Measurements from ENCODE around the gene TPSAB1. TPM values are rescaled to one million over a fixed set of nuclear protein-coding genes. Genes with fewer than 3 reads are reported as not detected.

The TPSAB1 gene
- total and polyA plus RNA-seq, 7 experiments from 2014 or later: 3.2 to 10.2 TPM; not detected in 5

- peaks cover 0 to 12% (median 4%) of the 10 kb centered on the region in 7 donors for H3K4me1 Mint-ChIP-seq
- no peaks in the 10 kb centered on the region for H3K36me3 ChIP-seq (ENCODE audit: control insufficient read depth in 2 of 3, insufficient read depth in 3 of 3, low read length in 3 of 3)
- H3K36me3 Mint-ChIP-seq: no peaks in the 10 kb centered on the region
- no peak overlapping the region for H3K27ac ChIP-seq (ENCODE audit: low read depth, low read length)
- CTCF ChIA-PET: no interaction called here
- H3K4me3 ChIP-seq (ENCODE audit: low read length): no peak overlapping the region
- intact Hi-C loops (cut with micrococcal nuclease): no loop called here
- H3K9me3 Mint-ChIP-seq: peaks cover 0 to 2% (median 0%) of the 10 kb centered on the region in 11 donors
- POLR2A ChIA-PET: no interaction called here
- ATAC-seq: no peak
- no peak overlapping the region for H3K4me3 Mint-ChIP-seq
- H3K27me3 ChIP-seq (ENCODE audit: control insufficient read depth in 2 of 2, insufficient read depth in 2 of 2, low read length in 2 of 2): no peaks in the 10 kb centered on the region
- H3K9me3 ChIP-seq (ENCODE audit: control insufficient read depth in 2 of 3, low read length in 3 of 3): no peaks in the 10 kb centered on the region
- no peak for DNase-seq
- H3K27me3 Mint-ChIP-seq: peaks cover 3 to 27% (median 23%) of the 10 kb centered on the region in 5 donors
- no peak overlapping the region for H3K27ac Mint-ChIP-seq
- H3K4me1 ChIP-seq (ENCODE audit: control insufficient read depth in 2 of 2, insufficient read depth in 2 of 2, low read length in 2 of 2): no peaks in the 10 kb centered on the region
These were observed 45.4 kb downstream of the TPSAB1 start for GRCh38 chr16:1285669-1286512.

- no peak overlapping the region for H3K27ac Mint-ChIP-seq
- Histone ChIP-seq H3K4me1 (ENCODE audit: control insufficient read depth in 2 of 2, insufficient read depth in 2 of 2, low read length in 2 of 2) (no peaks in the 10 kb centered on the region), H3K27me3 (ENCODE audit: control insufficient read depth in 2 of 2, insufficient read depth in 2 of 2, low read length in 2 of 2) (no peaks in the 10 kb centered on the region), H3K36me3 (ENCODE audit: control insufficient read depth in 2 of 3, insufficient read depth in 3 of 3, low read length in 3 of 3) (no peaks in the 10 kb centered on the region), H3K9me3 (ENCODE audit: control insufficient read depth in 2 of 3, low read length in 3 of 3) (no peaks in the 10 kb centered on the region), H3K27ac (ENCODE audit: low read depth, low read length) (no peak overlapping the region), H3K4me3 (ENCODE audit: low read length) (no peak overlapping the region)
- POLR2A ChIA-PET: no interaction called here
- H3K36me3 Mint-ChIP-seq: no peaks in the 10 kb centered on the region
- no peak overlapping the region for H3K4me3 Mint-ChIP-seq
- H3K4me1 Mint-ChIP-seq: peaks cover 0 to 12% (median 4%) of the 10 kb centered on the region in 7 donors
- DNase-seq (no peak), ATAC-seq (no peak)
- intact Hi-C loops (cut with micrococcal nuclease): no loop called here
- peaks cover 0 to 2% (median 0%) of the 10 kb centered on the region in 11 donors for H3K9me3 Mint-ChIP-seq
- CTCF ChIA-PET: no interaction called here
- H3K27me3 Mint-ChIP-seq: peaks cover 6 to 32% (median 27%) of the 10 kb centered on the region in 5 donors
These were observed 46.1 kb downstream of the TPSAB1 start for GRCh38 chr16:1286513-1287094.

DNA sequence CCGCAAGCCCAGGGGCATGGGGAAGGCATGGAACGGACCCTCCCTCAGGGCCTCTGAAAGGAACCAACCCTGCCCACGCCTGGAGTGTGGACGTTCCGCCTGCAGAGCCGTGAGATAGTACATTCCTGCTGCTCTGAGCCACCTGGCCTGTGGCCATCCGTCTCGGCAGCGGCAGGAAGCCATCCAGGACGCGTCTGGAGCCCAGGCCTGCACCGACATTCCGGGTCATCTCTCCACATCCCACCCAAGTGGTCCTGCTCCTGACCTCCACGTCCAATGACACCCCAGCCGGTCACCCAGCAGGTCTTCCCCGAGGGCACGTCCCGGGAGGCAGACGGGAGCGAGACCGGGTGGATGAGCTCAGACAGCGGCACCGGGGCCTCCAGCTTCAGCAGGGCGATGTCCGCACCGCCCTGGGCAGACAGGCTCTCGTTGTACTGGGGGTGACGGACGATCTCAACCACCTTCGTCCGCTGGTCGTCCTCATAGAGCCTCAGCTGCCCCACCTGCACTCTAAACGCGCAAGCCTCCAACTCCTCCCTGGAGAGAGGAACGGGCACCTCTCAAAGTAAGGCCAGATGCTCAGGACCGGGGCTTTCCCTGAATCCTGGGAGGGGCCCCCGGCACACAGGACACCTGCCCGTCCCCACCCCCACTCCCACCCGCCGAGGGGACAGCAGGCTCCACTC is 47.6 kb downstream of the TPSAB1 start:
- POLR2A ChIA-PET: no interaction called here
- Histone ChIP-seq H3K27ac (ENCODE audit: low read depth, low read length) (no peak overlapping the region), H3K9me3 (ENCODE audit: control insufficient read depth in 2 of 3, low read length in 3 of 3) (no peaks in the 10 kb centered on the region), H3K4me1 (ENCODE audit: control insufficient read depth in 2 of 2, insufficient read depth in 2 of 2, low read length in 2 of 2) (no peaks in the 10 kb centered on the region), H3K4me3 (ENCODE audit: low read length) (no peak overlapping the region), H3K27me3 (ENCODE audit: control insufficient read depth in 2 of 2, insufficient read depth in 2 of 2, low read length in 2 of 2) (no peaks in the 10 kb centered on the region), H3K36me3 (ENCODE audit: control insufficient read depth in 2 of 3, insufficient read depth in 3 of 3, low read length in 3 of 3) (no peaks in the 10 kb centered on the region)
- Mint-ChIP-seq H3K27me3 (peaks cover 11 to 41% (median 35%) of the 10 kb centered on the region in 5 donors), H3K36me3 (no peaks in the 10 kb centered on the region), H3K4me3 (peak overlapping the region in 1 of 10 donors; percentile 23), H3K27ac (no peak overlapping the region), H3K4me1 (peaks cover 0 to 12% (median 4%) of the 10 kb centered on the region in 7 donors), H3K9me3 (peaks cover 0 to 2% (median 0%) of the 10 kb centered on the region in 11 donors)
- ATAC-seq (no peak), DNase-seq (no peak)
- CTCF ChIA-PET: interaction anchor here (0.5 kb wide), 1 partner anchor 12 kb away, joined by 3 read pairs; no protein-coding TSS in a partner anchor
- intact Hi-C loops (cut with micrococcal nuclease): no loop called here

- peaks cover 0 to 2% (median 0%) of the 10 kb centered on the region in 11 donors for H3K9me3 Mint-ChIP-seq
- CTCF ChIA-PET: interaction anchor here (0.5 kb wide), 1 partner anchor 12 kb away, joined by 3 read pairs; no protein-coding TSS in a partner anchor
- H3K4me1 ChIP-seq (ENCODE audit: control insufficient read depth in 2 of 2, insufficient read depth in 2 of 2, low read length in 2 of 2): no peaks in the 10 kb centered on the region
- H3K4me1 Mint-ChIP-seq: peaks cover 0 to 12% (median 3%) of the 10 kb centered on the region in 7 donors
- H3K27me3 Mint-ChIP-seq: peaks cover 18 to 45% (median 39%) of the 10 kb centered on the region in 5 donors
- H3K4me3 Mint-ChIP-seq: no peak overlapping the region
- POLR2A ChIA-PET: interaction anchor here (0.5 kb wide), 1 partner anchor 567 kb away, joined by 6 read pairs; no protein-coding TSS in a partner anchor
- peak in 1 of 9 donors; percentile 16 for DNase-seq
- H3K36me3 ChIP-seq (ENCODE audit: control insufficient read depth in 2 of 3, insufficient read depth in 3 of 3, low read length in 3 of 3): no peaks in the 10 kb centered on the region
- H3K27ac ChIP-seq (ENCODE audit: low read depth, low read length): no peak overlapping the region
- no peak overlapping the region for H3K27ac Mint-ChIP-seq
- intact Hi-C loops (cut with micrococcal nuclease): no loop called here
- H3K4me3 ChIP-seq (ENCODE audit: low read length): no peak overlapping the region
- peak; percentile 41 for ATAC-seq
- no peaks in the 10 kb centered on the region for H3K36me3 Mint-ChIP-seq
- H3K9me3 ChIP-seq (ENCODE audit: control insufficient read depth in 2 of 3, low read length in 3 of 3): no peaks in the 10 kb centered on the region
- no peaks in the 10 kb centered on the region for H3K27me3 ChIP-seq (ENCODE audit: control insufficient read depth in 2 of 2, insufficient read depth in 2 of 2, low read length in 2 of 2)
These were observed 48.4 kb downstream of the TPSAB1 start for GRCh38 chr16:1288813-1289476.

DNA sequence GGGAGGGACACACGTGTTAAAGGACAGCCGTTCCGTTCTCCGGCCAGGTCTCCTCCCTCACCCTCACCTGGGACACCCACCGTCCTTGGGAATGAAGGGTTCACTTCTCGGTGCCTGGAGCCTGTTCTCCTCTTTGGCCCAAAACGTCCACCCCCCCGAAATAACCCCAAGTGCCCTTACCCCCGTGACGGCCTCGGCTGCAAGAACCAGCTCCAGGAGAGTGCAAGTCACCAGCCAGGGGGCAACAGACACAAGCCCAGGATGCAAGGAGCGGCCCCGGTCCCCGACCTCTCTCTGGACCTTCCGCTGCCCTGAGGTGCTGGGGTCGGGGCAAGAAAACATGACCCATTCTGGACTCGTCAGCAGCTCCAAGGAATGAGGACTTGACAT is 49.0 kb downstream of the TPSAB1 start:
- peaks cover 24 to 50% (median 44%) of the 10 kb centered on the region in 5 donors for H3K27me3 Mint-ChIP-seq
- ChIA-PET CTCF (no interaction called here), POLR2A (interaction anchor here (0.5 kb wide), 1 partner anchor 566 kb away, joined by 6 read pairs; no protein-coding TSS in a partner anchor)
- no peaks in the 10 kb centered on the region for H3K27me3 ChIP-seq (ENCODE audit: control insufficient read depth in 2 of 2, insufficient read depth in 2 of 2, low read length in 2 of 2)
- H3K4me1 Mint-ChIP-seq: peaks cover 0 to 12% (median 3%) of the 10 kb centered on the region in 7 donors
- intact Hi-C loops (cut with micrococcal nuclease): no loop called here
- no peak overlapping the region for H3K27ac Mint-ChIP-seq
- H3K36me3 Mint-ChIP-seq: no peaks in the 10 kb centered on the region
- peak overlapping the region in 1 of 10 donors; percentile 32 for H3K4me3 Mint-ChIP-seq
- no peak overlapping the region for H3K4me3 ChIP-seq (ENCODE audit: low read length)
- H3K36me3 ChIP-seq (ENCODE audit: control insufficient read depth in 2 of 3, insufficient read depth in 3 of 3, low read length in 3 of 3): no peaks in the 10 kb centered on the region
- no peaks in the 10 kb centered on the region for H3K4me1 ChIP-seq (ENCODE audit: control insufficient read depth in 2 of 2, insufficient read depth in 2 of 2, low read length in 2 of 2)
- no peak overlapping the region for H3K27ac ChIP-seq (ENCODE audit: low read depth, low read length)
- H3K9me3 Mint-ChIP-seq: peaks cover 0 to 2% (median 0%) of the 10 kb centered on the region in 11 donors
- ATAC-seq (no peak), DNase-seq (no peak)
- no peaks in the 10 kb centered on the region for H3K9me3 ChIP-seq (ENCODE audit: control insufficient read depth in 2 of 3, low read length in 3 of 3)

DNA sequence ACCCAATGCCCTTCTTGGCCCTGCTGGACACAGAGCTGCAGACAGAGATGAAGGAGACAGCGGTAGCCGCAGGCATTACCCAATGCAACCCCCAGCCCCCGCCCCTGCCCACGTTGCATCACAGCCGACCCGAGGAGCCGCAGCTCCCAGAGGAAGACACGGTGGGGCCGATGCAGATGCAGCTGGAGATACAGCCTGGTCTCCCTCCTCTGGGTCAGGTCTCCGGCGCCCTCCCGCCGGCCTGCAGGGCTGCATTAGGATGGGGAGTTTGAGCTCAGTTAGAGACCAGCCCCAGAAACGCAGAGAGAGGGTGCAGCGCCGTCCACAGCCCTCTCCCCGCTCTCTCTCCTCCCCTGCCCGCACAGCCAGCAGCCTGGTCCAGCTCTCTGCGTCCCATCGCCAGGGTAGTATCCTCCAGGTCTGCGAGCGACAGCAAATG is 49.6 kb downstream of the TPSAB1 start:
- H3K27ac ChIP-seq (ENCODE audit: low read depth, low read length): no peak overlapping the region
- H3K27me3 Mint-ChIP-seq: peaks cover 25 to 52% (median 47%) of the 10 kb centered on the region in 5 donors
- ChIA-PET POLR2A (no interaction called here), CTCF (no interaction called here)
- ATAC-seq: peak; percentile 51
- H3K36me3 ChIP-seq (ENCODE audit: control insufficient read depth in 2 of 3, insufficient read depth in 3 of 3, low read length in 3 of 3): no peaks in the 10 kb centered on the region
- peaks cover 0 to 12% (median 3%) of the 10 kb centered on the region in 7 donors for H3K4me1 Mint-ChIP-seq
- no peak overlapping the region for H3K27ac Mint-ChIP-seq
- no peaks in the 10 kb centered on the region for H3K4me1 ChIP-seq (ENCODE audit: control insufficient read depth in 2 of 2, insufficient read depth in 2 of 2, low read length in 2 of 2)
- no peaks in the 10 kb centered on the region for H3K9me3 ChIP-seq (ENCODE audit: control insufficient read depth in 2 of 3, low read length in 3 of 3)
- no peak overlapping the region for H3K4me3 Mint-ChIP-seq
- H3K27me3 ChIP-seq (ENCODE audit: control insufficient read depth in 2 of 2, insufficient read depth in 2 of 2, low read length in 2 of 2): no peaks in the 10 kb centered on the region
- DNase-seq: no peak
- H3K4me3 ChIP-seq (ENCODE audit: low read length): no peak overlapping the region
- intact Hi-C loops (cut with micrococcal nuclease): no loop called here
- peaks cover 0 to 2% (median 0%) of the 10 kb centered on the region in 11 donors for H3K9me3 Mint-ChIP-seq
- H3K36me3 Mint-ChIP-seq: no peaks in the 10 kb centered on the region

Measured in naive thymus-derived CD4-positive, alpha-beta T cell (primary cell).